HG02973 (cell line): Measurements from ENCODE around the gene TMEM242.
"Not testable (repeated sequence)": the region's sequence is repeated elsewhere in the genome, so short reads cannot be mapped to it uniquely, and the experiment has no call there.

ENCODE experiments used
- ATAC-seq: cut with Tn5 transposase; IDR thresholded peaks from one replicate; pipeline ENCODE4 v1.9.1; 2021; ENCODE audit warnings: moderate library complexity; ENCODE audit not compliant: unreplicated experiment

Gene TMEM242

GRCh38 chr6:157323255-157323965 is at the start of gene TMEM242:
TSS of gene TMEM242 (minus strand) at chr6:157323519. CDS start at chr6:157323499, 20 bp downstream.
- peak; percentile 94 for ATAC-seq

- no peak for ATAC-seq
These were observed 49.4 kb upstream of the TMEM242 start for GRCh38 chr6:157372501-157373280.

GRCh38 chr6:157370755-157371154 is 47.4 kb upstream of the TMEM242 start:
- ATAC-seq: no peak

- ATAC-seq: no peak
These were observed 45.2 kb upstream of the TMEM242 start for GRCh38 chr6:157368359-157369049.

- ATAC-seq: no peak
These were observed 43.3 kb upstream of the TMEM242 start for GRCh38 chr6:157366648-157367047.

GRCh38 chr6:157364705-157365104 is 41.4 kb upstream of the TMEM242 start:
- no peak for ATAC-seq

- no peak for ATAC-seq
These were observed 38.6 kb upstream of the TMEM242 start for GRCh38 chr6:157361886-157362285.

- ATAC-seq: no peak
These were observed 35.0 kb upstream of the TMEM242 start for GRCh38 chr6:157358287-157358686.

GRCh38 chr6:157346373-157346772 is 23.1 kb upstream of the TMEM242 start:
- ATAC-seq: no peak

- no peak for ATAC-seq
These were observed 20.4 kb upstream of the TMEM242 start for GRCh38 chr6:157343732-157344131.

- ATAC-seq: no peak
These were observed 16.1 kb upstream of the TMEM242 start for GRCh38 chr6:157339432-157339831.

- ATAC-seq: no peak
These were observed 14.4 kb upstream of the TMEM242 start for GRCh38 chr6:157337751-157338150.

GRCh38 chr6:157337276-157337675 is 14.0 kb upstream of the TMEM242 start:
- ATAC-seq: not testable (repeated sequence)

GRCh38 chr6:157335829-157336228 is 12.5 kb upstream of the TMEM242 start:
- no peak for ATAC-seq

- no peak for ATAC-seq
These were observed 10.6 kb upstream of the TMEM242 start for GRCh38 chr6:157333956-157334355.

- no peak for ATAC-seq
These were observed 10.2 kb upstream of the TMEM242 start for GRCh38 chr6:157333537-157333936.

GRCh38 chr6:157332813-157333212 is 9.5 kb upstream of the TMEM242 start:
- no peak for ATAC-seq

GRCh38 chr6:157330831-157331230 is 7.5 kb upstream of the TMEM242 start:
- no peak for ATAC-seq

GRCh38 chr6:157329829-157330228 is 6.5 kb upstream of the TMEM242 start:
- ATAC-seq: no peak

- ATAC-seq: no peak
These were observed 4.9 kb upstream of the TMEM242 start for GRCh38 chr6:157328108-157328692.

GRCh38 chr6:157326979-157327378 is 3.7 kb upstream of the TMEM242 start:
- no peak for ATAC-seq
